Sigmoid colon (tissue), 4 donors: ENCODE measurements around the gene TNFRSF13B.

Experiments
- EP300 ChIP-seq, 4 donors: sonication (generic); formaldehyde crosslinking; IDR thresholded peaks; one replicate each; pipeline ENCODE4 v1.6.1; 2017; ENCODE audit warnings: antibody characterized with exemption in 4 of 4
- POLR2A ChIP-seq, 2 donors: fragments of 450-650 bp; IDR thresholded peaks; one replicate each; pipeline ENCODE4 v1.6.1; 2016; ENCODE audit warnings: antibody characterized with exemption in 2 of 2, mild to moderate bottlenecking in 2 of 2, moderate library complexity in 2 of 2

DNA sequence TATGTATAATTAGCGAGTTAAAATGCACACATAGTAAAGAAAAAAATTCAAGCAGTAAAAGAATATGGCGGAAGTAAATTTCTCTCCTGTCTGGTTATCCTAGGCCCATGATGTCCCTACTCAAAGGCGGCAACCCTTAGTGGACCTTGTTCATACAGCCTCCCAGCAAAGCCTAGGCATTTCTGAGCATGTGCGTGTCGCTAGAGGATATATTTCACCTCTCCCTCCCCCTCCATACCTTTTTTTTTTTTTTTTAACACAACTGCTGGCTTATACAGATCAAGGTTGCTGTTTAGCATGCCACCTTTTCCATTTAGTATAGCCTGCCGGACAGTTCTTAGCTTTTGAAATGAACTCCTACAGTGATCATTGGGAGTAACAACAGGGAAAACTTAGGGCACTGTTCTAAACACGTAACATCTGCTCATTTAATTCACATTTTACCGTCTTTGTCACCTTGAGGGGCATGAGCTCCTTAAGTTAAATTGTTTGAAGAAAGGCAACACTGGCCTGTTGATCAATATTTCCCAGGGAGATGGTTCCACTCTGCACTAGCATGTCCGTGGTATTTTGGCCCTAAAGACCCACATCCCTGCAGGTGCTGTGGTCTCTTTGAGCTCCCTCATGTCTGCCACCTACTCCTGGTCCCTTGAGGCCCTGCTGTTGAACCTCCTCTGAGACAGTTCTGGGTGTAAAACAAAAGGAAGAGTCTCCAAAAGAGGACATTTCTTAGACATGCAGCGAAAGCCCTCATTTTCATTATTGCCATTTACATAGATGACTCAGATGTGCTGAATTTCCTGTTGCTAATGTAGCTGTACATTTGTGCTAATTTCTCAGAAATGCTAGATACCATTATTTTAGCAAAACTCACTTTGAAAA lies 4.1 kb upstream of the TNFRSF13B start:
- no peak for TF ChIP-seq POLR2A (IDR thresholded peaks at IDR 0.05)
- no peak for TF ChIP-seq EP300 (IDR thresholded peaks at IDR 0.05)
